H9 (cell line): ENCODE results near the gene ZMIZ1. TPM values are rescaled to one million over a fixed set of nuclear protein-coding genes. Genes with fewer than 3 reads are reported as not detected.

Experiments used
- DNase-seq: peaks from one replicate; pipeline ENCODE4 v3.0.0-alpha.2; 2017
- H2AFZ ChIP-seq: one replicate; pipeline ENCODE4 v1.6.1; 2013; ENCODE audit warnings: mild to moderate bottlenecking, low read length, control low read depth, moderate library complexity
- H2AK5ac ChIP-seq: 2 replicates; pipeline ENCODE4 v1.6.1; 2013; ENCODE audit warnings: low read length, control low read depth, mixed read lengths; ENCODE audit not compliant: insufficient read length
- H2BK120ac ChIP-seq: one replicate; pipeline ENCODE4 v1.6.1; 2013; ENCODE audit warnings: low read depth, mild to moderate bottlenecking, low read length, control low read depth, inconsistent platforms; ENCODE audit not compliant: poor library complexity, severe bottlenecking
- H2BK12ac ChIP-seq: 2 replicates; pipeline ENCODE4 v1.6.1; 2013; ENCODE audit warnings: low read length, control low read depth, mixed read lengths, low read depth; ENCODE audit not compliant: insufficient read length
- H2BK15ac ChIP-seq: 2 replicates; pipeline ENCODE4 v1.6.1; 2013; ENCODE audit warnings: low read depth, low read length, control low read depth
- H2BK20ac ChIP-seq: one replicate; pipeline ENCODE4 v1.6.1; 2013; ENCODE audit warnings: low read depth, mild to moderate bottlenecking, low read length, control low read depth, inconsistent platforms; ENCODE audit not compliant: poor library complexity, severe bottlenecking
- H2BK5ac ChIP-seq: 2 replicates; pipeline ENCODE4 v1.6.1; 2013; ENCODE audit warnings: low read length, control low read depth, mixed read lengths; ENCODE audit not compliant: insufficient read length
- H3K14ac ChIP-seq: 2 replicates; pipeline ENCODE4 v1.6.1; 2013; ENCODE audit warnings: low read length, control low read depth; ENCODE audit not compliant: insufficient read depth
- H3K18ac ChIP-seq: 2 replicates; pipeline ENCODE4 v1.6.1; 2013; ENCODE audit warnings: low read depth, mild to moderate bottlenecking, mixed read lengths, low read length, control low read depth; ENCODE audit not compliant: insufficient read length
- H3K23ac ChIP-seq: 2 replicates; pipeline ENCODE4 v1.6.1; 2013; ENCODE audit warnings: low read length, control low read depth, mixed read lengths, low read depth; ENCODE audit not compliant: insufficient read length
- H3K23me2 ChIP-seq: 2 replicates; pipeline ENCODE4 v1.6.1; 2013; ENCODE audit warnings: low read depth, mild to moderate bottlenecking, mixed read lengths, low read length, control low read depth; ENCODE audit not compliant: insufficient read length, poor library complexity, severe bottlenecking
- H3K27ac ChIP-seq: 2 replicates; pipeline ENCODE4 v1.5.1; 2013; ENCODE audit warnings: low read length, control low read depth, mixed read lengths, low read depth; ENCODE audit not compliant: insufficient read length
- H3K27me3 ChIP-seq: 2 replicates; pipeline ENCODE4 v1.6.1; 2013; ENCODE audit warnings: low read length, control low read depth, inconsistent platforms; ENCODE audit not compliant: insufficient read depth
- H3K4ac ChIP-seq: 2 replicates; pipeline ENCODE4 v1.6.1; 2013; ENCODE audit warnings: low read depth, mild to moderate bottlenecking, control low read depth, inconsistent platforms, low read length, moderate library complexity
- H3K4me1 ChIP-seq: 2 replicates; pipeline ENCODE4 v1.6.1; 2013; ENCODE audit warnings: low read length, control low read depth, inconsistent platforms; ENCODE audit not compliant: insufficient read depth
- H3K4me2 ChIP-seq: 2 replicates; pipeline ENCODE4 v1.6.1; 2013; ENCODE audit warnings: low read length, control low read depth, mixed read lengths; ENCODE audit not compliant: insufficient read length, insufficient read depth
- H3K56ac ChIP-seq: 2 replicates; pipeline ENCODE4 v1.6.1; 2013; ENCODE audit warnings: low read depth, mild to moderate bottlenecking, mixed read lengths, low read length, control low read depth; ENCODE audit not compliant: insufficient read length
- H3K79me1 ChIP-seq: 2 replicates; pipeline ENCODE4 v1.6.1; 2013; ENCODE audit warnings: low read depth, mild to moderate bottlenecking, moderate library complexity, low read length, control low read depth, inconsistent platforms; ENCODE audit not compliant: insufficient read depth, poor library complexity, severe bottlenecking
- H3K79me2 ChIP-seq: 2 replicates; pipeline ENCODE4 v1.6.1; 2013; ENCODE audit warnings: low read length, control low read depth, inconsistent platforms; ENCODE audit not compliant: insufficient read depth
- H3K9ac ChIP-seq: 2 replicates; pipeline ENCODE4 v1.6.1; 2013; ENCODE audit warnings: low read length, control low read depth, mixed read lengths; ENCODE audit not compliant: insufficient read length; ENCODE audit errors: extremely low read depth
- H3K9me3 ChIP-seq: one replicate; pipeline ENCODE4 v1.6.1; 2013; ENCODE audit warnings: low read depth, low read length, inconsistent platforms; ENCODE audit not compliant: control insufficient read depth
- H3T11ph ChIP-seq: one replicate; pipeline ENCODE4 v1.6.1; 2013; ENCODE audit warnings: mild to moderate bottlenecking, low read length, control low read depth, inconsistent platforms
- H4K20me1 ChIP-seq: one replicate; pipeline ENCODE4 v1.6.1; 2013; ENCODE audit not compliant: control insufficient read depth, insufficient read length, insufficient read depth
- H4K5ac ChIP-seq: 2 replicates; pipeline ENCODE4 v1.6.1; 2013; ENCODE audit warnings: low read depth, mild to moderate bottlenecking, mixed read lengths, low read length, control low read depth; ENCODE audit not compliant: insufficient read length
- H4K8ac ChIP-seq: replicated peaks from 2 replicates; pipeline ENCODE4 v1.6.1; 2013; ENCODE audit warnings: low read length, control low read depth, mixed read lengths, low read depth; ENCODE audit not compliant: insufficient read length
- H4K91ac ChIP-seq: 2 replicates; pipeline ENCODE4 v1.6.1; 2013; ENCODE audit warnings: low read depth, mild to moderate bottlenecking, moderate library complexity, mixed read lengths, low read length, control low read depth; ENCODE audit not compliant: insufficient read length
- H3K27ac Mint-ChIP-seq, 3 experiments: 2 replicates in 2 of 3; 3 replicates in 1 of 3; pipeline ENCODE4 v1.8.0; 2020 to 2021; ENCODE audit warnings: mixed read lengths in 3 of 3, mild to moderate bottlenecking in 1 of 3, moderate library complexity in 1 of 3
- H3K27me3 Mint-ChIP-seq: 2 replicates; pipeline ENCODE4 v1.8.0; 2021; ENCODE audit warnings: low read depth, mild to moderate bottlenecking, moderate library complexity, mixed read lengths
- H3K36me3 Mint-ChIP-seq, 3 experiments: 2 replicates in 2 of 3; 3 replicates in 1 of 3; pipeline ENCODE4 v1.8.0; 2020 to 2021; ENCODE audit warnings: low read depth in 3 of 3, mixed read lengths in 3 of 3; ENCODE audit not compliant: insufficient read depth in 1 of 3
- H3K4me1 Mint-ChIP-seq, 2 experiments: 2 replicates each; pipeline ENCODE4 v1.8.0; 2020; ENCODE audit warnings: mixed read lengths in 2 of 2
- H3K4me3 Mint-ChIP-seq, 2 experiments: 2 replicates in 1 of 2; 3 replicates in 1 of 2; pipeline ENCODE4 v1.8.0; 2020 to 2021; ENCODE audit warnings: mild to moderate bottlenecking in 2 of 2, mixed read lengths in 2 of 2, moderate library complexity in 1 of 2
- H3K9me3 Mint-ChIP-seq, 2 experiments: 2 replicates in 1 of 2; 3 replicates in 1 of 2; pipeline ENCODE4 v1.8.0; 2020; ENCODE audit warnings: mild to moderate bottlenecking in 2 of 2, mixed read lengths in 2 of 2, moderate library complexity in 1 of 2
- CTCF ChIP-seq: fragments of 200-600 bp; sonication (generic); conservative IDR thresholded peaks from 3 replicates; pipeline ENCODE4 v1.8.0; 2021; ENCODE audit warnings: antibody characterized with exemption, mild to moderate bottlenecking
- WGBS: extraction: QIAGEN DNeasy Blood & Tissue Kit; methylation state at CpG from one replicate; pipeline ENCODE4 v1.1.7; 2013; ENCODE audit warnings: missing lambda C conversion rate, low lambda C conversion rate, mixed read lengths; ENCODE audit not compliant: insufficient read length; ENCODE audit errors: extremely low coverage; 5-methylcytosine and 5-hydroxymethylcytosine counted together
- total RNA-seq: library from RNA; stranded (reverse); gene quantifications from 2 replicates; pipeline ENCODE4 v1.2.1, GENCODE V29; 2021

Gene ZMIZ1
- total RNA-seq, 1 experiment from 2014 or later = 36.9 TPM

DNA sequence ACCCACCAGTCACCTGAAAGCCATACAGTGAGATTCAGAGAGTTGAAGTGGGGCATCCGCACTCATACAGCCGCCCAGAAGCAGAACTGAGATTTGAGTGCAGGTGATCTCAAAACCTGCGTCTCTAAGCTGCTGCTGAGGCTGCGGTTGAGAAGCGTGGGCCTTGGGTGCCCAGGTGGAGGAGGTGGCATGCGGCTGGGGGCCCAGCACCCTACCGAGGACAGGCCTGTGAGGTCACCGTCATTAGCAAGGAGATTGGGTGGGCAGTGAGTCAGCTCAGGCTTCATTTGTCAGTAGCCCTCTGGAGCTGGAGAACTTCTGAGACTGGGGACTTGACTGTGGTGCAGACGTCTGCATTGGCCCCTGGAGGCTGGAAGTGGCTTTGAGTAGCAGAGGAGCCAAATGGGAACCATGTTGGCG is 29.8 kb downstream of the ZMIZ1 start:
- Histone ChIP-seq H3K23me2 (no peaks in the 10 kb centered on the region), H2BK5ac (no peak overlapping the region), H3K14ac (no peak overlapping the region), H2BK12ac (no peak overlapping the region), H2BK20ac (no peak overlapping the region), H2BK15ac (no peak overlapping the region), H4K5ac (no peak overlapping the region), H3K4me1 (peaks cover 8% of the 10 kb centered on the region; the same call in 1 of the 2 replicates), H2AFZ (no peak overlapping the region), H3K9me3 (no peaks in the 10 kb centered on the region), H3K79me1 (peaks cover 9% of the 10 kb centered on the region), H3K18ac (no peak overlapping the region), H3T11ph (no peak overlapping the region), H3K23ac (no peak overlapping the region), H3K79me2 (peaks cover 11% of the 10 kb centered on the region; the same call in 1 of the 2 replicates), H3K27me3 (no peaks in the 10 kb centered on the region), H3K4me2 (no peak overlapping the region), H4K8ac (no peak overlapping the region), H3K27ac (no peak overlapping the region), H2BK120ac (no peak overlapping the region), H4K20me1 (no peaks in the 10 kb centered on the region), H3K56ac (no peak overlapping the region), H2AK5ac (no peak overlapping the region), H4K91ac (no peak overlapping the region), H3K4ac (no peak overlapping the region), H3K9ac (no peak overlapping the region)
- Mint-ChIP-seq H3K36me3 (peaks cover 0 to 8% (median 0%) of the 10 kb centered on the region in 3 experiments; a peak in 4 of 7 replicates), H3K27me3 (no peaks in the 10 kb centered on the region), H3K27ac (peak overlapping the region in 1 of 3 experiments; percentile 91; a peak in 2 of 7 replicates), H3K4me1 (peaks cover 55 to 76% of the 10 kb centered on the region in 2 experiments), H3K9me3 (no peaks in the 10 kb centered on the region; a peak in 1 of 5 replicates), H3K4me3 (no peak overlapping the region)
- no peak for TF ChIP-seq CTCF
- WGBS = no CpG with 5 or more reads among the region's 10 CpGs
- no peak for DNase-seq
